Hindlimb muscle (tissue), 1 donor: ENCODE measurements around the gene MRPS34. TPM values are rescaled to one million over a fixed set of nuclear protein-coding genes. Genes with fewer than 3 reads are reported as not detected.
"Not testable (repeated sequence)": the region's sequence is repeated elsewhere in the genome, so short reads cannot be mapped to it uniquely, and the experiment has no call there.

Experiments
- DNase-seq: peaks from one replicate; pipeline ENCODE4 v3.0.0-alpha.2; 2013
- polyA plus RNA-seq: library from polyadenylated mRNA; unstranded; fragments of 120-200 nt; gene quantifications from one replicate; pipeline ENCODE4 v1.2.1, GENCODE V29; 2013; ENCODE audit not compliant: insufficient read length

The MRPS34 gene
- polyA plus RNA-seq, 1 donor, result 45.8 TPM

DNA sequence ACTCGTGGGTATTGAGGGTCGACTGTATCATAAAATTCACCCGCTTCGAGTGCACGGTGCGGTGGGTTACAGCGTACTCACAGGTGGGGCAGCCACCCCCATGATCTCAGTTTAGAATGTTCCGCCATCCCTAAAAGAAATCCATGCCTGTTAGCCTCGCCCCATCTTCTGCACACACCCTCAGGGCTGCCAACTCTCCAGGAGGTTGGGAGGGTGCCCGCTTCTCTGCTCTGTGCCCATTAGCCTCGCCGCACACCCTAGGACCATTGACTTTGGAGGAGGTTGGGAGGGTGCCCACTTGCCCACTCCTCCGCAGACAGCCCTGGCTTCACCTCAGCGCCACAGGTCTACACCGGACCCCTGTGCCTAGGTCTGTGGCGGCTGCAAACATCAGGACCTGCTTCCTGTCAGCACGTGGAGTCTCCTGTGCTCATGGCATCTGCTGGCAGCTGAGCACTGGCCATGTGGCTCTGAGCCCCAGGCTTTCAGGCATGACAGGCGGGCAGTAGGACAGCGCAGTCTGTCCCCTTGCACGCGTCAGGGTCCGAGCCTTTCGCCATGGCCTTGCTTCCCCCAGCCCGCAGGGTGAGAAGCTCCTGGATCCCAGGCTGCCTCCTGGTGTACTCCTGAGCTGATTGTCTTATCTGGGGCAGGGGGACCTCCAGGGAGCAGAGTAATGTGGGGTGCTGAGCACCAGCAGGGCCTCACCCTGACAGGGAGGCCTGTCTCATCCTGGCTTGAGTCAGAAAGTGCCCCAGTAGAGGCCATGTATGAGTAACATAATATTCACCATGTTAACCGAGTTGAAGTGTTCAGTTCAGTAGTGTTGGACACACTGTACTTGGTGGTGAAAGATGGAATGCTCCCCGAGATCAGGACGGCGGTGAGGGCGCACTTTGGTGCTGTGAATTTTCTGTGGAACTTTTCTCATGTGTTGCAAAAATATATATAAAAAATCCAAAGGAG is 23.5 kb downstream of the MRPS34 start:
- no peak for DNase-seq

DNA sequence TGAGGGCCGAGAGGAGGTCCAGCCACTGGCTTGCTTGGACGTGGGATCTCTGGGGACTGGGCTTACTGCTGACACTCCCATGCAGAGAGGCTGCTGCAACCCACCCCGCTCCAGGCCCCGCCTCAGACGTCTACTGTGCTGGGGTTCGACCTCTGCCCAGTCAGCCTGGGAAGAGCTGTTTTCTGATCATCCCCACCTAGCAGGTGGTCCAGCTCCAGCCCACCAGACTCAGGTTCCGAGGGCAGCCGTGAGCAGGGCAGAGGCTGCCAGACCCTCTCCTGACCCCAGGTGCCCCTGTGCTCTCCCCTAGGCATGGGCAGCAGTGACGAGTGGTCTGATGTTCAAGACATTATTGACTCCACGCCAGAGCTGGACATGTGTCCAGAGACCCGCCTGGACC is 25.0 kb downstream of the MRPS34 start:
- no peak for DNase-seq

DNA sequence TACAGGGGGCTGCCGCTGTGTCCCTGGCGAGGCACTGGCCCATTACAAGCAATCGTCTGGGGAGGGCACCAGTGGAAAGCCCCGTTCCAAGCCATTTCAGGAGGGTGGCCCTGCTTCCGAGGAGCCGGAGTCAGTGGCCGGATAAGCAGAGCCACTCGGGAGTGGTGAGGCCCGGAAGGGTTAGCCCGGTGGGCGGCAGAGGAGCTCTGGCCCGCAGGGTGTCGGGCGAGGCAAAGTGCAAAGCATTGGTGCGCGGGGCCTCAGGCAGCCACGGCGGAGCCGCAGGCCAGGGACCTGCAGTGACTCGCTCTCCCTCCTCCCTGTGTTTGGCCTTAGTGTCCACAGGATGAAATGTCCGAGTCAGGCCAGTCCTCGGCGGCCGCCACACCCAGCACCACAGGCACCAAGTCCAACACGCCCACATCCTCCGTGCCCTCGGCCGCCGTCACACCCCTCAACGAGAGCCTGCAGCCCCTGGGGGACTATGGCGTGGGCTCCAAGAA is 26.2 kb downstream of the MRPS34 start:
- DNase-seq, result no peak

DNA sequence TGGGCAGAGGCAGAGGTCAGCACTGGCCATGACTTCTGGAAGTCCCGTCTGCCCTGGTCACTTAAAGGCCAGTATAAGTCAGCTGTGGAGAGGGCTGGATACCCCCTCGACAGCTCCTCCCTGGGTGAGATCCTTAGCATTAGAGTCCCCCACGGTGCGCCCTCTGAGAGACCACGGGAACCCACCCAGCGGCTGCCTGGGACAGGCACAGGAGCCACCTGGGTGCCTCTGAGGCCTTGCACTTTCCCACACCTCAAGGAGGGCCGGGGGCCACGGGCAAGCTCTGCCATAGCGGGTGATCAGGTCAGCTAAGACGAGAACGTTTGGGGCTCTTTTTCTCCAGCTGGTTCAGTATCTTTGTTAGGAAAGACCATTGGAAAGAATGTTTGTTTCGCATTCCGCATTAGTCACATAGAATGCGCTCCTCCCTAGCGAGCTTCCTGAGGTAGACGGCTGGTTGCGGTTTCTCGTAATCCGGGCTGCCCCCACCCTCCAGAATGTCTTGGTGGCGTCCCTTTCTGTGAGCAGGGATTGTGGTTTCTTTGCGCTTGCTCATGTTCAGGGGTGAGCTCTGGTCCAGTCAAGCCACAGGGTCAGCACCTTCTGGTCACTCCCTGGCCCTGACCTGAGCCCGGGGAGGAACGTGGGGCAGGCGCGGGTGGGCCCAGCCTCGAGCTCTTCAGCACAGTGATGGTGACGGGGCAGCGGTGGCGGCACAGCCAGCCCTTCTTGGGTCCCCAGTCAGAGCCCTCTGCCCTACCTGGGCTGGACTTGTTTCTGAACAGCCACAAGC is 26.8 kb downstream of the MRPS34 start:
- no peak for DNase-seq

DNA sequence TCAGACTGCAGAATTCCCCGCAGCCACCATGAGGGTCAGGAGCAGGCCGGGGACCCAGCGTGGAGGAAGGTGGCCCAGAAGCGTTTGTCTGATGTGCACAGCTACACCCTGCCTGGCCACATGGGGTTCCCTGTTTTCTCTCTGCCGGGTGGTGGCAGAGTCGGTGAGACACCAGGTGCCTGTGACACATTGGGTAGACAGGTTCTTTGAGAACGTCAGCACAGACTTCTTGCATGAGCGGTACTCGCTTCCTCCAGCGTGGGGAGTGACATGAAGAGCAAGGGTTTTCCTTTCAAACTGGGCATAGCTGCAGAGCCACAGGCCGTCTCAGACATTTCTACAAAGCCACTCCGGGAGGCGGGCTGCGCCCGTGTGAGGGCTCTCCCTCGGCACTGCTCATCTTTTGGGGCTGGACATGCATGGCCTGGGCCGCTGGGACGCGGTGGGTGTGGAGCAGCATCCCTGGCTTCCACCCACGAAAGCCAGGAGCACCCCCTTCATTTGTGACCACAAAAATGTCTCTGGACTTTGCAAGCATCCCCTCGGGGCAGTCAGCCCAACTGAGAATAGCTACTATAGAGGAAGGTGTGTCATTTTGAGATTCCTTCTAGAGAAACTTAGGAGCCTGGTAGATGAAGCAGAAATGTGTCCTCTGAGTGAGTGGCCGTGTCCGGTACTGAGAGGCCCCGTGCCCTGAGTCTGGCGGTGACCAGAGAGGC is 27.6 kb downstream of the MRPS34 start:
- no peak for DNase-seq

DNA sequence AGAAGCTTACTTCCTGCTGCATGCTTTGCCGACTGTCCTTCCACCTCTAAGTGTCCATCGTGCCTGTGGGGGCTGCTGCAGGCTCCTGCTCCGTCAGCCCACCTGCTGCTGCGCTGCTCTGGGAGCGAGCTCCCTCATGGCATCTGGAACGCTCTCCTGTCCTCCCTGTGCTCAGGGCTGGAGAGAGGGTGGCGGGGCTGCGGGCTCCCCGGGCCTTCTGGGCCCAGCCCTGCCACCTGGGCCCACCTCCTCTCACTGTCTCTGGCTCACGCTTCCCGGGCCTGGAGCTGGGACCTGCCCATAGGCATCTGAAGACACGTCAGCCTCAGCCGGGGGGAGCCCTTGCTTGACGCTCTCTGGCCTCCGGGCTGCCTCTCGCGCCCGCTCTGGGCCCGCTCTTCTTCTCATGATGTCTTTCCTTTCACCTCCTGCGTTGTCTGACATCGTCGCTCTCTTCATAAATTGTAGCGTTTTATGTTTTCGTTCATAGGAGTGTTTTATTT is 28.5 kb downstream of the MRPS34 start:
- no peak for DNase-seq

DNA sequence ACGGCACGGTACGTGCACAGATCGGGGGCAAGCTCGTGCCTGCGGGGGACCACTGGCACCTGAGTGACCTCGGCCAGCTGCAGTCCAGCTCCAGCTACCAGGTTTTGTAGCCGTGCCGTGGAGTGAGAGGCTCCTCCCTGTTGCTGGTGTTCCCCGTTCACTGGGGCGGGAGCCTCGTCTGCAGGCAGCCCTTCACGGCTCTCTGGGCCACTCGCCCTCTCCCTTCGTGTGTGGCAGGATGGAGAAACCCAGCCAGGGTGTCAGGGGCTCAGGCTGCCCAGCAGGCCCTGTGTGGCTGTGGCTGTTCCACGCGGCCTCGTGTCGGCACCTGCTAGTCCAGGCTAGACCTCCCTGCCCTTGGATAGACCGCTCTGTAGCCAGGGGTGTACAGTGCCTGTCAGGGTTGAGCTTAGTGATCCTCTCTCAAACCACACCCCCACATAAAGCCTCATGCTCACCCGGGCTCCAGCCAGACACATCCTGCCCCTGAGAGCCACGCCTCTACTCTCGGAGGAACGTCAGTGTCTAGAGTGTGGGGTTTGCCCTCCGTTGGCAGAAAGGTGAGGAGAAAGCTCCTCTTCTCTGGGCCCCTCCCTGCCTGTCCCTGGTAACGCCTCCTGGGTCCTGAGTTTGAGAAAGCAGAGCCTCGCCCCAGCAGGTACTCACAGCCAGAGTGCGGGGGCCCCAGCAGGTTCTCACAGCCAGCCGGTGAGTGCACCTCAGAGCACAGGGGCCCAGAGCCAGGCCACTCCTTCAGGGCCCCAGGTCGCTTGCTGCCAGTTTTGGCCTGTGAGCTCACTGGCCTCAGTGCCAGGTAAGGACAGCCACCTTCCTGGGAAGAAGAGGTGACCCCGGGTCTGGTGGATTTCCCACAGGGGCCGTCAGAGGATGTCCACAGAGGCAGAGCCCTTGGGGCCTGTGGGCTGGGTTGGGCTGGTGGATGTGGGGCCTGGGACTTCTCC is 29.3 kb downstream of the MRPS34 start:
- no peak for DNase-seq

DNA sequence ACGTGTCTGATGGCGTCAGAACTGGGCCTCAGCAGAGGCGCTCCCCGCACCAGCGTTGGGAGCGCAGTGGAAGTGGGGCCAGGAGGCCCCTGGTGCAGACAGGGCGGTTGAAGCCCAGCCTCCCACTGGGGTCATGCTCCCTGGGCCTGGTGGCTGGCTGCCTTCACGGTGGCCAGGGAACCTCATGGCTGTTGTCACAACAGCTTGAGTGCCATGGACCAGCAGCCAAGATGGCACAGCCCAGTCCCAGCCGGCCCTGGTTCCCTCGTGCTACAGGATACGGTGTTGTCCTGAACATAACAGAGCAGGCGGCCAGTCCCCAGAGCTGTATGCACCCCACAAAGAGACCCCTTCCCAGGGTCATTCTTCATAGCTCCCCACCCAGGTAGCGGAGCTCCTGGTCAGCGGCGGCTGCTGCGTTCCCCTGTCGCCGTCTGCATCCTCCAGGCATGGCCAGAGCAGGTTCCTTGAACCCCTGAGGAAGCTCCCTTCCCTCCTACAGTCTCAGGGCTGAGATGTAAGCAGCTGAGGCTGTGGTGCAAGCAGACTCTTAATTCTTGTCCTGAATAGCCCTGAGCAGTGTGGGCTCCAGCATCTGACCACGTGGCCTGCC is 31.3 kb downstream of the MRPS34 start:
- DNase-seq, result no peak

DNA sequence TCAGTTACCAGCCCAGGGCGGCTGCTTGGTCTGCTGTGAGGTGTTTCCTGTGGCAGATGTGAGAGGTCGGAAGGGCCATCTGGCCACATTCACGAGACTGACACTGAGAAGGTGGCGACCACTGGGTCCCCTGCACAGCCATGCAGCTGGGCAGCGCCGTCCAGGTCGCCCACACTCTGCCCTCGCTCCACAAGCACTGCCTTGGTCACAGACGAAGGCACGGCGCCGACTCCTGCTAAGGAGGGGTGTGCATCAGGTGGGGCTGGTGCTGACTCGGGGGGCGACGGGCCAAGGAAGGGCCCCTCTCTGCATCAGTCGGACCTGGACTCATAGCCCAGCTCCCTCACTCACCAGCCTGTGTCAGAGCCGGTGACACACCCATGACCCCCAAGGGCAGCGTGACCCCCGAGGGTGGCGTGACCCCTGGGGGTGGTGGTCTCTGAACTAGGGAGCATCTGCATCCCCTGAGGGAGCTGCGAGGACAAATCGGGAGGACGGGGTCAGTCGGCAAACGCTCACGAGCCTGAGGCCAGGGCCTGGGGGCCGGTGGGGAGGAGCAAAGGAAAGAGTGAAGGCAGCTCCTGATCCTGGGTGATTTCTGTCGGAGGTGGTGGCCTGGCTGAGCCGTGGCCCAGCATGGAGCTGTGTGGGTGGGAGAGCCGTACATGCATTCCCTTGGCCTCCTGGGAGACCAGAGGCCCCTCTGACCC is 32.0 kb downstream of the MRPS34 start:
- DNase-seq, result no peak

DNA sequence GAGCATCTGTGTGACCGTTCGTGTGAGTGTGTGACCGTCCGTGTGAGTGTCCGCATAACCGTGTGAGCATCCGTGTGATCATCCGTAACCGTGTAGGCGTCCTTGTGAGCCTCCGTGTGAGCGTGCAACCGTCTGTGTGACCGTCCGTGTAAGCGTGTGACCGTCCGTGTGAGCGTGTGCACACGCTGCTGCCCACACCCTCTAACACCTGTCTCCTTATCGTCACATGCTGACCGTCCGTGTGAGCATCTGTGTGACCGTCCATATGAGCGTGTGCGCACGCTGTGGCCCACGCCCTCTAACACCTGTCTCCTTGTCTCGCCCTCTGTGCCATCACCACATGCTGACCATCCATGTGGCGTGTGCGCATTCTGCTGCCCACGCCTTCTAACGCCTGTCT is 32.7 kb downstream of the MRPS34 start:
- DNase-seq, result no peak

DNA sequence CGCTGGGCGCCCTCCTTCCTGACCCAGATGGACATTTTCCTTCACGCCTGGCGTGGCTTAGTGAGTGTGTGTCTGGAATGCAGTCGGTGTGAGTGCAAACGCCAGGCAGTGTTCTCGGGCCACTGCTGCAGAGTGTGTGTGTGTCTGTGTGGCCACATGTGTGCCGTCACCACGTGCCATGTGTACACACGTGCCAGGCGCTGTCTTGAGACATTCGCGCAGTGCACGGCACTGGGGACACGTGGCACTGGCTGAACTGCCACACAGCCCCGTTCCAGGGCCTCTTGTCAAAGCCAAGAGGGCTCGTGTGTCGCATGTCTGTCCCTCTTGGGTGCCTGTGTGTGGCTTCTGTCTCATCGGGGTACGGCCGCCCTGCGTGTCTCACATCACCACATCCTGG is 38.1 kb downstream of the MRPS34 start:
- no peak for DNase-seq

DNA sequence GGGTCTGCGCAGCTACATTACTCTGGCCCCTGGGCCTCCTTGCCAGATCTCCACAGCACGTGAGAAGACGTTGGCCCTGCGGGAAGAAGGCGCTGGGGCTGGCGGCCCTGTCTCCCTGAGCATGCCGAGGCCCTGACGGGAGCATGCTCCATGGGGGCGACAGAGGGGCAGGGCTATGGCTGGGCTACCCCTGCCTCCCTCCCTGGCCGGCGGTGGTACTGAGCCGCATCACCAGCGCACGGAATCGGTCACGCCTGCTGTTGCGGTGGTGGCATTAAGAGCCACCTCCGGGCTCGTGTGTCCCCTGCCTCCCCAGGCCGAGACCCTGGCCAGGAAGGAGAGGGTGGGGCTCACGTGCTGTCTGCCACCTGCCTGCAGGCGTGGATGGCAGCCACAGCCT is 38.8 kb downstream of the MRPS34 start:
- no peak for DNase-seq

DNA sequence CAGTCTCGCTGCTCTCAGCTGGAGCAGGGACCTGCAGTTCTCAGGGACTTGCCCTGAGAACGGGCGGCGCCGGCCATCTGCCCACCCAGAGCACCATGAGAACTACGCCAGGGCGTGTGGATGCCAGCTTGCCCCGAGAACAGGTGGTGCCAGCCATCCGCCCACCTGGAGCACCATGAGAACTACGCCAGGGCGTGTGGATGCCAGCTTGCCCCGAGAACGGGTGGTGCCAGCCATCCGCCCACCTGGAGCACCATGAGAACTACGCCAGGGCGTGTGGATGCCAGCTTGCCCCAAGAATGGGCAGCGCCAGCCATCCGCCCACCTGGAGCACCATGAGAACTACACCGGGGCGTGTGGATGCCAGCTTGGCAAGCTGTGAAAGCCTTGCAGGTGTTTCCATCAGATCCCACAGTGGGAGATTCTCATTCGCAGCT is 40.4 kb downstream of the MRPS34 start:
- DNase-seq, result not testable (repeated sequence)

DNA sequence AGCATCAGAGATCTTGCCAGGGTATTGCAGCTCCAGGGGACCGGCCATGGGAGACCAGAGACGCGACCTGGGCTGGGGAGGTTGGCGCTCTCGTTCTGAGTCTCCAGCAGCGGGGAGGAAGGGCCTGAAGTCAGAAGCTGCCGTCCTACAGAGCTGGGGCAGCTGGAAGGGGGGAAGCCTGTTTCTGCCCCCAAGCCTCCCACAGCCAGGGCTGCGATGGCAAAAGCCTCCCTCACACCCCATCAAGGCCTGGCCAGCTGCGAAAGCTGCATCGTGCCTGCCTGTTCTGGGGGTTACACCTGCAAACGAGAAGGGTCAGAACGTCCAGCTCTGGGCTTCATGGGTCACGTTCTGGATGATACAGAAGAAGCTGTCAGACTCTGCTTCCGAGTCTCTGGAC is 40.9 kb downstream of the MRPS34 start:
- DNase-seq, result no peak

DNA sequence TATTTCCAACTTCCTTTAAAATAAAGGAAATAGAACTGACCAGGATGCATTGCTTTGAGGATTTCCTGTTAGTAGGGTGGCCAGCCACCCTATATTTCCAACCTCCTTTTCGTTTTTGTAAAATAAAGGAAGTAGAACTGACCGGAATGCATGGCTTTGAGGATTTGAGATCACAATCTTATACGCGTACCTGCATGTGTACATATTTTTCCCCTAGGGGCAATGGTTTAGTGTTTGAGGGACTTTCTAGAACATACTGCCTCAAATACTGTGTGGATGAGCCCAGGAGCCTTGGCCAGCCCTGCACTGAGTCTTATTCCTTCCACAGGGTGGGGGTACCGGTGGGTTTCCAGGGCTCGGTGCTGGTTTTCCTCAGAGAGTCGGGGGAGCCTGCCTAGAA is 41.3 kb downstream of the MRPS34 start:
- no peak for DNase-seq

DNA sequence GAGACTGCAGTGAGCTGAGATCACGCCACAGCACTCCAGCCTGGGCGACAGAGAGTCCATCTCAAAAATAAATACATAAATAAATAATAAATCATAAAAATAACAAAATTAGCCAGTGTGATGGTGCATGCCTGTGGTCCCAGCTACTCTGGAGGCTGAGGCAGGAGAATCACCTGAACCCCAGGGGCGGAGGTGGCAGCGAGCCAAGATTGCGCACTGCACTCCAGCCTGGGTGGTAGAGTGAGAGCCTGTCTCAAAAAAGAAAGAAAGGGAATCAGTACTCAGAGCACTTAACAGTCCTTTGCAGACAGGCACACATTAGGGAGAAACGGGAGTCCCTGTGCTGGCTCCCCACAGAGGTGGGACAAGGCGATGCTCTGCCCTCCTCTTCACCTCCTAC is 41.9 kb downstream of the MRPS34 start:
- no peak for DNase-seq

DNA sequence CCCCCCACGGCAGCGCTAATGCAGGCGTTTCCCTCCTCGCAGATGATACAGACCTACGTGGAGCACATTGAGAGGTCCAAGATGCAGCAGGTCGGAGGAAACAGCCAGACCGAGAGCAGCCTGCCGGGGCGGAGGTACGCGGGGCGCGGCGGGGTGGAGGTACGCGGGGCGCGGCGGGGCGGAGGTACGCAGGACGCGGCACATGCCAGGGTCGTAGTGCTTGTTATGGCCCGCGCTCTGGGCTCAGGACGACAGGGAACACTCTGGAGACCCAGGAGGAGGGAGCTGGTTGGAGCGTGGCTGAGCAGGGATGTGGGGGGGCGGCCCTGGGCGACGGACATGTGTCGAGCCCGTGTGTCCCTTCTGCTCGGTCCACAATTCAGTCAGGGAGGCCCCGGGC is 43.5 kb downstream of the MRPS34 start:
- DNase-seq, result no peak

DNA sequence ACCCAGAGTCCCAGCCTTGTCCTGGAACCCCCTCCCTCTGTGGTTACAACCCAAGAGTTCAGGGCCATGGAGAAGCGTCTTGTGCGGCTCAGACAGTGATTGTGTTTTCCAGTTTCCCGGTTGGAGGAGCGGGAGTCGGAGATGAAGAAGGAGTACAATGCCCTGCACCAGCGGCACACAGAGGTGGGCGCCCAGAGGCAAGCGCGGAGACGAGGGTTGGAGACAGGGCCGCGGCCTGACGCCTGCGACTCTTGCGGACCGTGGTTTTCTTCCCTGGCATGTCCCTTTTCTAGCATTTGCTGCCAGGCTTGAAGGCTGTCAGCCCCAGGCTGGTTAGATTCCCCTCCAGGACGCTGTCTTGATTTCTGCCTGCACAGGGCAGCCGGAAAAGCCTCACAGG is 43.9 kb downstream of the MRPS34 start:
- DNase-seq, result no peak

DNA sequence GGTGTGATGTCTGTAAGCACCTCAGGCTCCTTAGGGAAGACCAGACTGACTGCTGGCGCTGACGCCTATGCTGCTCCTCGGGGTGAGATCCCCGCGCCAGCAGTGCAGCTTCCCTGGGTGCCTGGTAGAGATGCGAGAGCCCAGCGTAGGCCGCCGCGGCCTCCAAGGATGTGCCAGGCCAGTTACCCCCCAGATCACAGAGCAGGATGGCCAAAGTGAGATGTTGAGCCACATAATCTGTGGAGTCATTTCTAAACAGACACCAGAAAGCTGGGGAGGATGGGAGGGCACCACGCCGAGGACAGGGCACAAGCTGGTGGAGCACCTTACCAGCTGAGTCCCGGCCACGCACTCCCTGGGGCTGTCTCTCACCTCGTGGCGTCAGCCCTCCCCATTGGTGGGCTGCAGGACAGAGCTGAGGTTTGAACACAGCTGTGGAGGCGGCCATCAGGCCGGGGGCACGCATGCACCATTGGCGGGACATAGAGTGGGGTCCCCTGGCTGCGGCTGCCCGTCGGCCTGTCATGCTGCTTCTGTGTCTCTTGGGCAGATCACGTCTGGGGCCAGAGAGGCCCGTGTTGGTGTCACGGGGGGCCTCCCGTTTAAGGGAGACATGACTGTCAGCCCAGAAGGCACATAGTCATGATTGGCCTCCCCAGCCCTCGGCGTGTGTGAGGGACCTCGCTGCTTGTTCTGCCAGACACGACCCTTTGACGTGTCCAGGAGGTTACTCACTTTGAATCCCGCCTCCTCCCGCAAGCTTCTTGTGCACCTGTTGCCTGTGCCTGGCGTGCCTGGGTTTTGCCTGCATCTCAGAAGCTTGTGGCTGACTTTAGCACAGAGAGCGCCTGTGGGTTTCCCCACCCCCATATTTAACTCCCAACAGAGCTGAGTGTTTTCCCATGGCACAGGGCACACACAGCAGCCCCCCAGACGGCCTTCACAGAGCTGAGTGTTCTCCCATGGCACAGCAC is 45.0 kb downstream of the MRPS34 start:
- no peak for DNase-seq
